ENCODE results near the gene ZNF576. TPM values are rescaled to one million over a fixed set of nuclear protein-coding genes. Genes with fewer than 3 reads are reported as not detected.

Gene ZNF576
- polyA plus RNA-seq, 1 experiment: 9.3 TPM

DNA sequence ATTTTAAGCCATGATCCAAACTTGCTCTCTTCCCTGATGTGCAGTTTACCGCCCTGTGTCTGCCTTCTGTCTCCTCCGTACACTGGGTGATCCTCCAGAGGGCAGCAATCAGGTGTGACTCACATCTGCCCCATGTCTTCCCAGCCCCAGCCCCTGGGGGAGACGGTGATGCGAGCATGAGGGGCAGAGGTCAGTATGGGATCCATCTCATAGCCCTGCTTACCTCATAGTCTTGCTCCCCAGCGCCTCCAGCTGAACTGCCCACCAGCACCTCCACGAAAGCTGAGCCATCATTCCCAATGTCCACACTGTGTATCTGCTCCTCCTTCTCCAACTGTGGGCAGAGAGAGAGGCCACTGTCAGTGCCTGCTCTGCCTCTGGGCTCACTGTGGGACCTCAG, 35.7 kb upstream of the ZNF576 start:
- TF ChIP-seq, protein P1, sequence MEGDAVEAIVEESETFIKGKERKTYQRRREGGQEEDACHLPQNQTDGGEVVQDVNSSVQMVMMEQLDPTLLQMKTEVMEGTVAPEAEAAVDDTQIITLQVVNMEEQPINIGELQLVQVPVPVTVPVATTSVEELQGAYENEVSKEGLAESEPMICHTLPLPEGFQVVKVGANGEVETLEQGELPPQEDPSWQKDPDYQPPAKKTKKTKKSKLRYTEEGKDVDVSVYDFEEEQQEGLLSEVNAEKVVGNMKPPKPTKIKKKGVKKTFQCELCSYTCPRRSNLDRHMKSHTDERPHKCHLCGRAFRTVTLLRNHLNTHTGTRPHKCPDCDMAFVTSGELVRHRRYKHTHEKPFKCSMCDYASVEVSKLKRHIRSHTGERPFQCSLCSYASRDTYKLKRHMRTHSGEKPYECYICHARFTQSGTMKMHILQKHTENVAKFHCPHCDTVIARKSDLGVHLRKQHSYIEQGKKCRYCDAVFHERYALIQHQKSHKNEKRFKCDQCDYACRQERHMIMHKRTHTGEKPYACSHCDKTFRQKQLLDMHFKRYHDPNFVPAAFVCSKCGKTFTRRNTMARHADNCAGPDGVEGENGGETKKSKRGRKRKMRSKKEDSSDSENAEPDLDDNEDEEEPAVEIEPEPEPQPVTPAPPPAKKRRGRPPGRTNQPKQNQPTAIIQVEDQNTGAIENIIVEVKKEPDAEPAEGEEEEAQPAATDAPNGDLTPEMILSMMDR (IDR thresholded peaks at IDR 0.05; ENCODE audit: low read depth, low read length): no peak
- ChIA-PET POLR2A (interaction anchor here (0.7 kb wide), 1 partner anchor 27 kb away, joined by 4 read pairs; no protein-coding TSS in a partner anchor), CTCF (no interaction called here)
- Histone ChIP-seq H3K27ac (ENCODE audit: low read depth, low read length) (no peak overlapping the region), H3K9me3 (ENCODE audit: control insufficient read depth, insufficient read depth, low read length) (no peaks in the 10 kb centered on the region; the same call in 1 of the 2 replicates), H3K4me3 (ENCODE audit: low read depth, low read length) (no peak overlapping the region), H3K27me3 (ENCODE audit: control insufficient read depth, insufficient read depth, low read length) (no peaks in the 10 kb centered on the region)
- DNase-seq (ENCODE audit: low read depth, low spot score): no peak

DNA sequence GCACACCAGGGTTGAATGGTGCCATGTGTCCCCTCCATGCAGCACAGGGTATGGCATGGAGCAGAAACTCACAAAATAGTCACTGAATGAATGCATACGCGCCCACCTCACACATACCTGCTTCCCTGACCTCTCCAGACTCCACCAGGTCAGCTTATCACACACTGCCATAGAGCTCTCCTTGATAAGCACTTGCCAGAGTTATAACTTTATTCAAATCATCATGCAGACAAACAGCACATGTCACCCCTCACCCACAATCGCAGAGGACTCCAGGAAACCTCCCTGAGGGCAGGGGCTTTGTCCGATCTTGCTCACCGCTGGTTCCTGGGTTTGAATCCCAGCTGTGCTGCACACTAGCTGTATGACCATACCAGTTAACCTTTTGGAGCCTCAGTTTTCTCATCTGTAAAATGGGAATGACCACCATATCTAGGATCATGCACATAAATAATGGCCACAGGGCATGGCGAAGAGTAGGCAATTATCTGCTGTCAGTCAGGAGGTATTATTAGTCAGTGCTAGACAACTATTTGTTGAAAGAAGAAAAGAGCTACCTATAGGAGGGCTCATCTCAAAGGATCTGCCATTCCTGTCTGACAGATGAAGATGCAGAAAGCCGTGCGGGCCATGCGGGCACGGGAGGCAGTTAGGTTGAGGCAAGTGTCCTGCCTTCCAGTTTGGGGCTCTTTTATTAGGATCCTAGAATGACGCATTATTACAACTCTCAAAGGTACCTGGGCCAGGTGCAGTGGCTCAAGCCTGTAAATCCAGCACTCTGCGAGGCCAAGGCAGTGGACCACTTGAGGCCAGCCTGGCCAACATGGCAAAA, 35.0 kb upstream of the ZNF576 start:
- DNase-seq (ENCODE audit: low read depth, low spot score): no peak
- ChIA-PET POLR2A (interaction anchor here (0.7 kb wide), 1 partner anchor 28 kb away, joined by 4 read pairs; no protein-coding TSS in a partner anchor), CTCF (no interaction called here)
- Histone ChIP-seq H3K4me3 (ENCODE audit: low read depth, low read length) (no peak overlapping the region), H3K9me3 (ENCODE audit: control insufficient read depth, insufficient read depth, low read length) (no peaks in the 10 kb centered on the region; the same call in 1 of the 2 replicates), H3K27ac (ENCODE audit: low read depth, low read length) (no peak overlapping the region), H3K27me3 (ENCODE audit: control insufficient read depth, insufficient read depth, low read length) (no peaks in the 10 kb centered on the region)
- TF ChIP-seq, protein P1 (IDR thresholded peaks at IDR 0.05; ENCODE audit: low read depth, low read length): no peak

DNA sequence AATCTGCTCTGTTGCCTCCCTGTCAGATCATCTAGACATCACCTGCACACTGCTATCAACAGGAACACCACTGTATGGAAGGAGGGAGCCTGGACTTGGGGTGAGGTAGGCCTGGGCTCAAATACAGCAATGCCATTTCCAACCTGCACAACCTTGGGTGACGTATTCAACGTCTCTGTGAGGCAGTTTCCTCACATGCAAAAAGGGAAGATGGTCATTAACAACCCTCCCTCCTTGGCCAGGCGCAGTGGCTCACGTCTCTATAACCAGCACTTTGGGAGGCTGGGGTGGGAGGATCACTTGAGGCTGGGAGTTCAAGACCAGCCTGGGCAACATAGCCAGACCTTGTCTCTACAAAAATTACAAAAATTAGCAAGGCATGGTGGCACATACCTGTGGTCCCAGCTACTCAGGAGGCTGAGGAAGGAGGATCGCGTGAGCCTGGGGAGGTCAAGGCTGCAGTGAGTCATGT, 34.1 kb upstream of the ZNF576 start:
- no peak for DNase-seq (ENCODE audit: low read depth, low spot score)
- no peaks in the 10 kb centered on the region for H3K27me3 ChIP-seq (ENCODE audit: control insufficient read depth, insufficient read depth, low read length)
- POLR2A ChIA-PET: no interaction called here
- TF ChIP-seq, protein P1 (IDR thresholded peaks at IDR 0.05; ENCODE audit: low read depth, low read length): no peak
- no peak overlapping the region for H3K4me3 ChIP-seq (ENCODE audit: low read depth, low read length)
- no peaks in the 10 kb centered on the region; the same call in 1 of the 2 replicates for H3K9me3 ChIP-seq (ENCODE audit: control insufficient read depth, insufficient read depth, low read length)
- no peak overlapping the region for H3K27ac ChIP-seq (ENCODE audit: low read depth, low read length)
- CTCF ChIA-PET: no interaction called here

DNA sequence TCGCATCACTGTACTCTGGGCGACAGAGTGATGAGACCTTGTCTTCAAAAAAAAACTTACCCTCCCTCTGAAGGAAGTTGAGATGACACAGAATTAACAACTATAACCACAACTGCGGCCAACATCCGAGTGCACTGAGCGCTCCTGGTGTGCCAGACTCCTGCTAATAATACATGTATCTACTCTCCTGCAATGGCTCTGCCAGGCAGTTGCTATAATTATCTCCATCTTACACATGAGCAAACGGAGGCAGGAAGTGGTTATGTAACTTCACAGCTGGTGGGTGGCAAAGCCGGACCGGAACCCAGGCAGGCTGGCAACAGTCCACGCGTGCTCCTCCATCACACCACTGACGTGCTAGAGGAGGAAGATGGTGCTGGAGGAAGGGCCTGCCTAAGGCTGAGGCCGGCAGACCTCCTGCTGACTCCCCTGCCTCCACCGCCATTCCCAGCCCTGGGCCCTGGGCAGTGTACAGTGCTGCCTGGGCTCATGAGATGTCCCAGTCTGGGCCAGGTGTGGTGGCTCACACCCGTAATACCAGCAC, 33.6 kb upstream of the ZNF576 start:
- POLR2A ChIA-PET: no interaction called here
- H3K9me3 ChIP-seq (ENCODE audit: control insufficient read depth, insufficient read depth, low read length): no peaks in the 10 kb centered on the region; the same call in 1 of the 2 replicates
- H3K4me3 ChIP-seq (ENCODE audit: low read depth, low read length): no peak overlapping the region
- CTCF ChIA-PET: interaction anchor here (0.5 kb wide), 1 partner anchor 45 kb away, joined by 3 read pairs; no protein-coding TSS in a partner anchor
- H3K27me3 ChIP-seq (ENCODE audit: control insufficient read depth, insufficient read depth, low read length): no peaks in the 10 kb centered on the region
- H3K27ac ChIP-seq (ENCODE audit: low read depth, low read length): peak overlapping the region; percentile 11
- DNase-seq (ENCODE audit: low read depth, low spot score): peak; percentile 20
- TF ChIP-seq, protein P1 (IDR thresholded peaks at IDR 0.05; ENCODE audit: low read depth, low read length): no peak
